ENCODE measurements around the gene TMCO4.
"Not testable (repeated sequence)": the region's sequence is repeated elsewhere in the genome, so short reads cannot be mapped to it uniquely, and the experiment has no call there.

Gene TMCO4

GRCh38 chr1:19812875-19813642 lies 13.3 kb upstream of the TMCO4 start:
- no peak for DNase-seq

DNA sequence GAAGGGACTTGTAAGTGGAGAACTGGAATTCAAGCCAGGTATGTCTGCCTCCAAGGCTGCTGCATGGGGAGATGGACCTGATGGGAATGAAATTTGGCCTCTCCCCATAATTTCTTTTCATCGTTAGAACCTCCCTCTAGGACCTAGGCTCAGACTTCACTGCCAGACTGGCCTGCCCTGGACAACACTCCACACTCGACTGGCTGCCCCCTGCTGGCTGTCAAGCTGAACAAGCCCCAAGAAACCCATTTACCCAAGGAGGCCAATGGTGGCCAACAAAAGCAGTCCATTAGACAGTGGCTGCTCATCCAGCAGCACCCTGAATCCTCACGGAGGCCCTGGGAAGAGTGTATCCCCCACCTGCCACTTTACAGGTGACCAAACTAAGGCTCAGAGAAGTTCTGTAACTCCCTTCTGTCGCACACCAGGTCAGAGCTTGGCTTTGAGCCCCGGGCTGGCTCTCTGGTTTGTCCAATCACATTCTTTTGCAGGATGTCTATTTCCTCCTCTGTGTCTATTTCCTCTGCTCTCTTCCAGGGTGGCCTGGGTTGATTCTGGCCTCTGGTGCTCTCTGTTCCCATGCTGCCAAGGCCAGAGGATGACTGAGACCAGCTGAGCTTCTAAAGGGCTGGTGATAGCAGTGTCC lies 11.6 kb upstream of the TMCO4 start:
- DNase-seq: no peak

DNA sequence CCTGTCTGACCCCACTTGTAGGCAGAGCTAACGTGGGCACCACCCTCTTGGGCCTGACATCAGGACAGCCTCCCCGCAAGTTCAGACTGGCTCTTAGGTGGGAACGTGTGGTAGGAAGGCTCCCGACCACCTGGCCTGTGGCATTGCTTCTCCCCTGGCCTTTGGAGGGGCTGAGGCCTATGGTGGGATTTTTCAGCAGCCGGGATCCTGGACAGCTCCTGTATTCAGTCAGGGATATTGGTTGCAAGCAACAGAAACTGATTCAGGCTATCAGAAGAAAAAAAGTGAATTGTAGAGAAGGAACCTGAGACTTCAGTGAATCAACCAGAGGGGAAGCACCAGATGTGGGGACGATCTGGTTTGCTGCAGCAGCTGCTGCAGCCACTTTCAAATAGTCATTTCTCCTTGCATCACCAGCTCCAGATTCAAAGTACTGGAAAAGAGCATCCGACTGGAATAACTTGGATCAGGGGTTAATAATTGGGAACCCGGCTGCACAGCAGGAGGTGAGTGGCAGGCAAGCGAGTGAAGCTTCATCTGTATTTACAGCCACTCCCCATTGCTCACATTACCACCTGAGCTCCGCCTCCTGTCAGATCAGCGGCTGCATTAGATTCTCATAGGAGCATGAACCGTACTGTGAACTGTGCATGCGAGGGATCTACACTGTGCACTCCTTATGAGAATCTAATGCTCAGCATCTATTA lies 9.5 kb upstream of the TMCO4 start:
- DNase-seq: no peak

- no peak for DNase-seq
Measured at GRCh38 chr1:19808351-19808750, 8.6 kb upstream of the TMCO4 start.

DNA sequence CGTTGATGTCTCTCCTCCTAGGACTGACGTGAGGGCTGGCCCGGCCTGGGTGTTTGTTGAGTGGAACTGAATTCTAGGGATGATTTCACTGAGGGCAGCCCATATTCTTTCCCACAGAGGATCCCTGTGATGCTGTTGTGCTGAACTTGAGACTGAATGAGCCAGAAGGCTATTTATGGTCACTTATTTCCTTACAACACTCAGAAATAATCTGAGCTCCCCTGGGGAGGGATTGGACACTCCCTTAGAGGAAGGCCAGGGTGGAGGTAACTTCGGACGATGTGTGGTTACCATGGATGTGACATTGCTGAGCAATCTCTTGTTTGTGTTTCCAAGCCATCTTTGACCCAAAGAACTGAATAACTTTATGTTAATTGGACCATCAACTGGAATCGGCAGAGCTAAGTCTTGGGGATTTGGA lies 5.1 kb upstream of the TMCO4 start:
- DNase-seq: no peak

- no peak for DNase-seq
Measured at GRCh38 chr1:19802269-19802668, 2.6 kb upstream of the TMCO4 start.

DNA sequence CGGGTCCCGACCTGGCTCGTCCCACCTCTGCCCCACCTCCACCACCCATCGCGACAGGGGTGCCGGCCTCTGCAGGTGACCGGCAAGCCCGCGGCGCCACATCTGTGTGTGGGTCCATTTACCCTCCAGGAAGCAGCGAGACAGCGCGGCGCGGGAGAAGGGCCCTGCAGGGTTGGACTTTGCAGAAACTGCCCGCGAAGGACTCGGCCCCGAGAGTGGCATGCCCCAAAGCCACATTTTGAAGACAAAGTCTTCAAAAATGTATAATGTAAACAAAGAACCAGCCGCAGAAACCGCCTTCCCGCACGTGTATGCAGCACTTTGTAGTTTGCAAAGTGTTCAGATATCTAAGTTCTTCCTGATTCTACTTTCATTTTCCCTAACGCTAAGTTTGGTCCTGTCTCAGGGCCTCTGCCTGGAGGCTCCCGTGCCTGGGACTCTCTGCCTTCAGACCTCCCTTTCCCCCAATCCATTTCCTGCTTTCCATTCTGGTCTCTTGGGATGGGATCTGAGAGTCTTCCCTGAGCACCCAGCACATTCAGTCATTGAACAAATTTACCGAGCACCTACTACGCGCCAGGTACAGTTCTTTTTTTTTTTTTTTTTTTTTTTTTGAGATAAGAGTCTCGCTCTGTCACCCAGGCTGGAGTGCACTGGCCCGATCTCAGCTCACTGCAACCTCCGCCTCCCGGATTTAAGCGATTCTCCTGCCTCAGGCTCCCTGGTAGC lies 524 bp upstream of the TMCO4 start:
- DNase-seq: peak; percentile 42

DNA sequence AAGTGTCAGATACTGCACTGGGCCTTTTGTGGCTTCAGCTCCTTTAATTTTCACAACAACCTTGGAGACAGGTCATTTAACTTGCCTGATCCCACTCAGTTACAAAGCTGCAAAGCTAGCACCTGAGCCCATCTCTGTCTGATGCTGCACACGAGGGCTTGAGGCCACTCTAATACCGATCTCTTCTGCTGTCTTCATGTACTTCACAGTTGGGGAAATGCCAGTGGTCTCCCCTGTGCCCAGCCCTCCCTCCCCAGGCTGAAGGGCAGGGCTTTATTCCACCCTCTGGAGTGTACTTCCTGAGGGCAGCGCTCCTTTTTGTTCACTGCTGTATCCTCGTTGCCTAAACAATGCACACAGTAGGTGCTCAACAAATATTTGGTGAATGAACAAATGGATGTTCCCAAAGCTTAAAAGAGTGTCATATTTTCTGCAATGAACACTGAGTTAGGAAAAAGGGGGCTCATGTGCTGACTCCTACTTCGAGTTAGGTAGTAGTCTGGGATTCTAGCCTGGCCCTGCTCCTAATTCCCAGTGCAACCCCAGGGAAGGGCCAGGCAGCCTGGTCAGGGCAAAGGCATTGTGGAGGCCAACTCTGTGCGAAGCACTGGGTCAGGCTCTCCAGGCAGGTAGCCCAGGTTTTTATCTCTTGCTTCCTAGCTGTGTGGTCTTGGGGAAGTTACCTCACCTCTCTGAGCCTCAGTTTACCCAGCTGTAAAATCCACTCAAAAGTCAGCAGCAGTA lies 1.1 kb downstream of the TMCO4 start:
- DNase-seq: no peak

GRCh38 chr1:19797827-19798226 lies 1.9 kb downstream of the TMCO4 start:
- DNase-seq: no peak

- DNase-seq: no peak
Measured at GRCh38 chr1:19794583-19794982, 5.1 kb downstream of the TMCO4 start.

DNA sequence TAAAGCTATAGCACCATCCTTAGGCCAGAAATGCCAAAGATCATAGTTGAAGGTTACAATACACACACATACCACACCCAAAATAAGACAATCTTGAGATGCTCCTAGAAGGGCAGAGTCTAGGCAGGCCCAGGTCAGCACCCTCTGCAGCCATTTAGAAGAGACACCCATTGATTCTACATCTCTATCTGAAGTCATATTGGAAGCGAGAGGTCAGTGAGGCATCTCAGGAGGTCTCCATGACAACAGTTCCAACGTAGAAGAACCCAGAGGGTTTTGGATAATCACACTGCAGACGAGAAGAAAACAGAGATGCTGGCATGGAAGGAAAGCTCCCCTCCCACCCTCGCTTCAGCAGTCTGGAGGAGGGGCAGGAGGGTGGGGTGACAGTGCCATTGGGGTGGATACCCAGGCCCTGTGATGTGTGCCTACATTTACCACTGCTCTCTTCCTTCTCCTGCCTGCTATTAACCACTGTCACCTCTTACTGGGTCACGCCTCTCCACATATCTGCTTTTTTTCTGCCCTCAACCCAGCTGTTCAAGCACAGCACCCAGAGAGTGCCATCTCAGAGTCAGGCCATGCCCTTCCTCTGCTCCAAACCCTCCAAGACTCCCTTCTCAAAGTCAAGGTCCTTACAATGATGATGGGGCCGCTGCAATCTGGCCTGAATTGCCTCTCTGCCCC lies 6.2 kb downstream of the TMCO4 start:
- no peak for DNase-seq

DNA sequence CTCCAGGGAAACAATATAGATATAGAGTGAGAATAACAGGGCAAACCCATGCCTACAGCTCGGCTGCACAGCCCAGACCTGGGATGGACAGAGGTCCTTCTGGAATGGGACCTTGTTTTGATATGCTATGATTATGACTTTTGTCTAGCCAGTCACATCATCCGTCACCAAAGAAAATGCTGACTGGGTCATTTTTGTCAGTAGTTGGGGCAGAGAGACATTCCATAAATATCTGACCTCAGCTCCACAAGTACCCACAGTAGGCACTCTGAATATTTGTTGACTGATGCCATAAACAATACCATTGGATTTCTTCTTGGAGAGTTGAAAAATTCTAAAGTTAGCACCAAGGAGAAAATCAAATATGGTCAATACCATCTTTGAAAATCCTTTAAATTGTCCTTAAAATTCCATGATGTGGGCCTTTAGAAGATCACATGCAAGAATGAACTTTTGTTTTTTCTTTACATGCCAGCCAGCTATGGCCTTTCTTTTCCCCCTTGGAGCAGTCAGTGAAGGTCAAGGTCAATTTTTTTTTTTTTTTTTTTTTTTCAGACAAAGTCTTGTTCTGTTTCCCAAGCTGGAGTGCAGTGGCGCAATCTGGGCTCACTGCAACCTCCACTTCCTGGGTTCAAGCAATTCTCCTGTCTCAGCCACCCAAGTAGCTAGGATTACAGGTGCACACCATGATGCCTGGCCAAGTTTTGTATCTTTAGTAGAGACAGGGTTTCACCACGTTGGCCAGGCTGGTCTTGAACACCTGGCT lies 7.3 kb downstream of the TMCO4 start:
- DNase-seq: no peak

DNA sequence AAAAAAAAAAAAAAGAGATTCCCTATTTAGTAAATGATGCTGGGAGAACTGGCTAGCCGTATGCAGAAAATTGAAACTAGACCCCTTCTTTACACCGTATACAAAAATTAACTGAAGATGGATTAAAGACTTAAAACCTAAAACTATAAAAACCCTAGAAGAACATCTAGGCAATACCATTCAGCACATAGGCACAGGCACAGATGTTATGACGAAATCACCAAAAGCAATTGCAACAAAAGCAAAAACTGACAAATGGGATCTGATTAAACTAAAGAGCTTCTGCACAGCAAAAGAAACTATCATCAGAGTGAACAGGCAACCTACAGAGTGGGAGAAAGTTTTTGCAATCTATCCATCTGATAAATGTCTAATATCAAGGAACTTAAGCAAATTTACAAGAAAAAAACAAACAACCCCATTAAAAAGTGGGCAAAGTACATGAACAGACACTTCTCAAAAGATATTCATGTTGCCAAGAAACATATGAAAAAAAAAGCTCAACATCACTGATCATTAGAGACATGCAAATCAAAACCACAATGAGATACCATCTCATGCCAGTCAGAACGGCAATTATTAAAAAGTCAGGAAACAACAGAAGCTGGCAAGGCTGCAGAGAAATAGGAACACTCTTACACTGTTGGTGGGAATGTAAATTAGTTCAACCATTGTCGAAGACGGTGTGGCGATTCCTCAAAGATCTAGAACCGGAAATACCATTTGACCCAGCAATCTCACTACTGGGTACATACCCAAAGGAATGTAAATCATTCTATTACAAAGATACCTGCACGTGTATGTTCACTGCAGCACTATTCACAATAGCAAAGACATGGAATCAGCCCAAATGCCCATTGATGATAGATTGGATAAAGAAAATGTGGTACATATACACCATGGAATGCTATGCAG lies 9.4 kb downstream of the TMCO4 start:
- DNase-seq: not testable (repeated sequence)

DNA sequence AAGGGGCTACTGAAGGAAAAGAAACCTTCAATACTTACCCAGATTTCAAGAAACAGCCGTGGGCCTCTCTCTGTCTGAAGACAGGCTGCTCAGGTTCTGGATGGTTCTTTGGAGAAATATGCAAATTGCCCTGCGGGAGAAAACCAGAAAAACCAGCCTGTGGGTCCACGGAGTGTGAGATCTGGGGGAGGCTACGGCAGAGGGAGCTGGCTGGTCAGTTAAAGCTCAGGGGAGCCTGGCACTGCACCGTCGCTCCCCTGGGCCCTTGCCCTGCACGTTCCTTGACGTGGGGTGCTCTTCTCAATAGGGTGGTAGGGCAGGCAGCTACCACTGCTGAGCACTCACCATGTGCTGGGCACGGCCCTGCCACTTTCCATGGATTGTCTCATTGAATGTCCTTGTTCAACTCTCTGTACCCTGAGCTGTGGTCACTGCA lies 12.7 kb downstream of the TMCO4 start:
- no peak for DNase-seq

- no peak for DNase-seq
Measured at GRCh38 chr1:19785660-19786059, 14.1 kb downstream of the TMCO4 start.

DNA sequence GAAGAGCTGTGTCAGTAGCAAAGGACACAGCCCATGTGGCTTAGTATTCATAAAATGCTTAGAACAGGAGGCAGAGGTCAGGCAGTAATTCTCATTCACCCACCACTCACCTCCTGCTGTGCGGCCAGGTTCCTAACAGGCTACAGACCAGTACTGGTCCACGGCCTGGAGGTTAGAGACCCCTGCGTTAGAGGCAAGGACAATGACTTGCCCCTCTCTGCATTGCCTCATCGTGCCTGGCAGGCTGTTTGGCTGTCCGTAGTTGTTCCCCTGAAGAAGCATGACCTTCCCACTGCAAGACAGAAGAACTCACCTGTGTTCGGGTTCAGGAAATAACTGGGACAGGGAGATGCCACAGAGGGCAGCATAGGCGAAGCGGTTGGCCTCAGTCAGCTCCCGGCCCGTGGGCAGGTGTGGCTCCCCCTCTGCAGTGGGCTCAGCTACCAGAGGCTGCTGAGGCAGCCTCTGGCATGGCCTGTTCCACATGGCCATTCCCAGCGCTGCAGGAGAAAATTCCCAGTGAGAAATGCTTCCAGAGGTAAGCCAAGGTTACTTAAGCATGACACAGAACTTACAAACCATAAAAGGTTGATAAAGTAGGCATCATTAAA lies 19.3 kb downstream of the TMCO4 start:
- DNase-seq: no peak

DNA sequence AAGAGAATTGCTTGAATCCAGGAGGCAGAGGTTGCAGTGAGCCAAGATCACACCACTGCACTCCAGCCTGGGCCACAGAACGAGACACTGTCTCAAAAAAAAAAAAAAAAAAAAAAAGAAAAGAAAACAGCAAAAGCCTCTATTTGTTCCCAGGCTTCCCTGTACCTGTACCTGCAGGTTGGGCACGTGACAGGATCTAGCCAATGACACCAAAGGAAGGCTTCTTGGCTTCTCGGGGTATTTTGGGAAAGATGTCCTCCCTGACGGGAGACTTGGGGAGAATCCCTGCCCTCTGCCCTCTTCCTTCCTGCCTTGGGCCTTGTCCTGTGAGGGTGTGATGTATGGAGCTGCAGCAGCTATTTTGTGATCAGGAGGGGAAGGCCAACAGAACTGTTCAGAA lies 22.8 kb downstream of the TMCO4 start:
- DNase-seq: no peak

- DNase-seq: peak; percentile 97
Measured at GRCh38 chr1:19776287-19776686, 23.4 kb downstream of the TMCO4 start.

- peak; percentile 62 for DNase-seq
Measured at GRCh38 chr1:19775831-19776230, 23.9 kb downstream of the TMCO4 start.

GRCh38 chr1:19775317-19775716 lies 24.4 kb downstream of the TMCO4 start:
- peak; percentile 46 for DNase-seq
